ENCODE data around the gene KRTAP4-7.
"Not testable (repeated sequence)": the region's sequence is repeated elsewhere in the genome, so short reads cannot be mapped to it uniquely, and the experiment has no call there.

Gene KRTAP4-7

DNA sequence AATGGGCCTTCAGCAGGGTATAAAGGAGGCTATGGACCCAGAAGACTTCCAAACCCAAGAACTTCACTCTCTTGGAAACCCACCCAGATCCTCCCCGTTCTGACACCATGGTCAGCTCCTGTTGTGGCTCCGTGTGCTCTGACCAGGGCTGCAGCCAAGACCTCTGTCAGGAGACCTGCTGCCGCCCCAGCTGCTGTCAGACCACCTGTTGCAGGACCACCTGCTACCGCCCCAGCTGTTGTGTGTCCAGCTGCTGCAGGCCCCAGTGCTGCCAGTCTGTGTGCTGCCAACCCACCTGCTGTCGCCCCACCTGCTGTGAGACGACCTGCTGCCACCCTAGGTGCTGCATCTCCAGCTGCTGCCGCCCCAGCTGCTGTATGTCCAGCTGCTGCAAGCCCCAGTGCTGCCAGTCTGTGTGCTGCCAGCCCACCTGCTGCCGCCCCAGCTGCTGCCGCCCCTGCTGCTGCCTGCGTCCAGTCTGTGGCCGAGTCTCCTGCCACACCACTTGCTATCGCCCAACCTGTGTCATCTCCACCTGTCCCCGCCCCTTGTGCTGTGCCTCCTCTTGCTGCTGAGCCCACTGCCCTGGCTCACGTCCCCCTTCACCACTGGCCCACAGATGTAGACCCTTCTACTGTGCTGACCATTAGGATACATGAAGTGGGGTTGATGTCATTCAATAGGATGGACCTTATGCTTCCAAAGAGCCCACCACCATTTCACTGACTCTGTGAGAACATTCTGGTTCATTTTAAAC lies at the start of gene KRTAP4-7:
Gene KRTAP4-7, plus strand, starts transcription at position 51 of the 757 bp plus-strand sequence. Its CDS starts 57 bp downstream, at position 108.
- not testable (repeated sequence) for DNase-seq (ENCODE audit: low read depth in 2 of 2)

GRCh38 chr17:41034346-41034935 lies 49.5 kb upstream of the KRTAP4-7 start, which contains the start of gene KRTAP1-3:
TSS of gene KRTAP1-3 (minus strand) at chr17:41034874. CDS start at chr17:41034821, 53 bp downstream.
- not testable (repeated sequence) for DNase-seq (ENCODE audit: low read depth in 2 of 2)

DNA sequence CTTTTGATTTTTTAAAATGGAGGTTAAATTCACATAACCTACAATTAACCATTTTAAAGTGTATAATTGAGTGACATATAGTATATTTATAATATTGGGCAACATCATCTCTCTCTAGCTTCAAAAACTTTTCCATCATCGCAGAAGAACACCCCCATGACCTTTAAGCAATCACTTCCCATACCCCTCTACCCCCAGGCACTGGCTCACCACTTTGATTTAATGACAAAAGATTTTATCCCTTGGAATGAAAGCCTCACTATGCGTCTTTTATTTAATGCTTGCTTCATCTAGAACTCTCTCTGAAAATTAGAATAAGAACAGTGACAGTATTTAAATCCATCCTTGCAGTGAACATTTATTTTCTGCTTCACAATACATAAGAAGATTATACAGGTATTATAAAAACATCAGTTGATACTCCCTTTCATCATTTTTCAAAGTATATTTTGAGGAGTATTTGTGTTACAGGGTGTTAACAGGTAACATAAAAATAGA lies 46.0 kb upstream of the KRTAP4-7 start:
- DNase-seq (ENCODE audit: low read depth in 2 of 2): no peak

DNA sequence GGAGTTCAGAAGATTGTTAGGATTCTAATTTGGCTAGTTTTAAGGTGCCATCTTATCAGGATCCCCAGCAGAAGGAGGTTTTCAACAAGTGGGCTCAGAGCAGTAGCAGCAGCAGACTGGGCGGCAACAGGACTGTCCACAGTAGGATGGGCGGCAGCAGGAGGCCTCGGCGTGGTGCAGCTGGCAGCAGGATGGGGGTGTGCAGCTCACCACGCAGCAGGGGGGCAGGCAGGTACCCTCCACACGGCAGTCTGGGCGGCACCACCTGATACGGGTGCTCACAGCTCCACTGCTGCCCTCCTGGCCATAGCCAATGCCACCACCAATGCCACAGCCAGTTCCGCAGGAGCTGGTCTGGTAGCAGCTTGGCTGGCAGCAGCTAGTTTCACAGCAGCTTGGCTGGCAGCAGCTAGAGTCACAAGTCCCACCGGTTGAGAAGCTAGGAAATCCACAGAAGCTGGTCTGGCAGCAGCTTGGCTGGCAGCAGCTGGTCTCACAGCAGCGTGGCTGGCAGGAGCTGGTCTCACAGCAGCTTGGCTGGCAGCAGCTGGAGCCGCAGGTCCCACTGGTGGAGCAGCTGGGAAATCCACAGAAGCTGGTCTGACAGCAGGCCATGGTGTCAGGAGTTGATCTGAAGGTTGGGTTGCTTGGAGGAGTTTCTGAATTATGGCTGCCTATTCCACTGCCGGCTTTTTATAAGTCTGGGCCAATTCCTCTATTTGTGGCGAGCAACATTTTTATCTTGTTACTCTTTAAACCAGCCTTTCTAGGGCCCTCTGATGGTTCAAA lies 43.0 kb upstream of the KRTAP4-7 start, which contains the start of gene KRTAP1-1:
Gene KRTAP1-1, minus strand, starts transcription at position 668 of the 789 bp plus-strand sequence. Its CDS starts 53 bp downstream, at position 615.
- not testable (repeated sequence) for DNase-seq (ENCODE audit: low read depth in 2 of 2)

DNA sequence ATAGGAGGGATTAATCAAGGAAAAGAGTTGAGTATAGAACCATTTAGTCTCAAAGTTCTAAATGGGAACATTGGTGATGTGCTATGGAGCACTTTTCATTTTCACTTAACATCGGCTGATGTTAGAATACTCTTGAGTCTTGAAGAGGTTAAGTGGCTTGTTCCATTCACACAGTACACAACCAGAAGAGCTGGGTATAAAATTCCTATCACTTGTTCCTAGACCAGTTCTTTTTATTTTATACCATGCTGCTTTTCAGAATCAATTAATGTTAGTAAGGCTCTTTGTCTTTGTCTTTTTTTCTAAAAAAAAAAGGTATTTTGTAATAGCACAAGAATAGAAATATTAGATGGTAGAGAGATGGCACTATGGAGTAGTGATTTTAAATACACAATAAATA lies 41.0 kb upstream of the KRTAP4-7 start:
- no peak for DNase-seq (ENCODE audit: low read depth in 2 of 2)

GRCh38 chr17:41046735-41047465 lies 37.0 kb upstream of the KRTAP4-7 start, which contains the start of gene KRTAP2-1:
TSS of gene KRTAP2-1 (minus strand) at chr17:41047316. CDS start at chr17:41047267, 49 bp downstream.
- DNase-seq (ENCODE audit: low read depth in 2 of 2): not testable (repeated sequence)

DNA sequence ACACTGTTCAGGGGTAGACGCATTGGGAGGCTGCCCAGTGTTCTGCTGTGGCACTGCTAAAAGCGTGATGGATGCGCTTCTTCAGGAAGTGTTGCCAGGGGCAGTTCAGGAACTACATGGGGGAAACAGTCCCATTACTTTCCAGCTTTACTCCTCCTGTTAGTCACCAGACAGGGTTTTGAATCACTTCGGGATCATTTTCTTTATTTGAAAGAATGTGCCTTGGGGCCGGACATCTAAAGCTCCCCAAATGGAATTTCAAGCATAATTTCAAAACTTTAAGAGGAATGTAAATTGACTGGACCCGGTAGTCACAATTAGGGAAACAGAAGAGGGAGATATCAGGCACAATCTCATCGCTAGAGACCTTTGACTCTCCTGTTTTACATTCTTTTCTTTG lies 35.5 kb upstream of the KRTAP4-7 start:
- no peak for DNase-seq (ENCODE audit: low read depth in 2 of 2)

DNA sequence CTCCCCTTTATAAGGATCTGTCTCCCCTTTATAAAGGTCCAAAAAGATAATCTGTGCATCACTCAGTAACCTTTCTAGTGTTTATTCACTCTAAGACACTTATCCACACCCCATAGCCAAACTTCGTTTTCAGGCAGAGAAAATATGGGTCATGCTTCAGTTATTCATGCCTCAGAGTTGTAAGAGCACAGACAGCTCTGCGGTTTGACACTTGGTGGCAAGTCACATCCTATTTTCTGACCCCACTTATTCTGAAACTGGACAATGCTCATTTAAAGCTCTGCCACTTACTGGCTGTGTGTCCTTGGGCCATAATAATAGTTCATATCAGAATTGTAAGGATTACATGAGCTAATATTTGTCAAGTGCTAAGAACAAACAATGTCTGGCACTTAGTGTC lies 34.8 kb upstream of the KRTAP4-7 start:
- no peak for DNase-seq (ENCODE audit: low read depth in 2 of 2)

GRCh38 chr17:41052566-41052965 lies 31.4 kb upstream of the KRTAP4-7 start:
- DNase-seq (ENCODE audit: low read depth in 2 of 2): no peak

DNA sequence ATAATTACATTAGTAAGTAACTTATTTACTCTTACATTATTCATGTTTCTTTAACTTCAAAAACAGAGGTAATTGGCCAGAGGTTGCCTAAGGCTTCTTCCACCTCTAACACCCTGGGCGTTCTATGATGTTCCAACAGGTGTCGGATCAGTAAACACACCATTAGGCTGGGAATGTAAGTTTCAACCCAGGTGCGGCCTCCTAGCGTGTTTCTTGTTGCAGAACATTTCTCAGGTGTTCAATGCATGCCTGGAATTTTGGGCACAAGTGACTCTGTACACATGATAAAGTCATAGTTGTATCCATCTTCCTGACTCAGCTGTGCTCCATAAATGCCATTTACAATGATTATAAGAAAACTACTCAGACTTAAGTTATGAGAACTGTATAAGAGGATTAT lies 29.9 kb upstream of the KRTAP4-7 start:
- DNase-seq (ENCODE audit: low read depth in 2 of 2): no peak

DNA sequence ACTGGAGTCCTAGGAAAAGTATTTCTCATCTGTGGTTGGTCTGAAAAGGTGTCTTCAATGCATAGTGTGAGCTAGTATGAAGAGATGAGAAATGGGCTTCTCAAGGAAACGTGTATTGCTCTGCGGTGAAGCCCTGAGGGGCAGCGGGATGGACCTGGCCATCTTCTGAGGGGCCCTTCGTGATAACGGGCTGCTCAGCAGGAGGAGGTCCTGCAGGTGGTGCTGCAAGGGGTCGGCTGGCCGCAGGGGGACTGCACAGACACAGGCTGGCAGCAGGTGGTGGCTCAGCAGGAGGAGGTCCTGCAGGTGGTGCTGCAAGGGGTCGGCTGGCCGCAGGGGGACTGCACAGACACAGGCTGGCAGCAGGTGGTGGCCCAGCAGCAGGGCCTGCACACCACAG lies 29.4 kb upstream of the KRTAP4-7 start:
- not testable (repeated sequence) for DNase-seq (ENCODE audit: low read depth in 2 of 2)

- not testable (repeated sequence) for DNase-seq (ENCODE audit: low read depth in 2 of 2)
Observed at GRCh38 chr17:41055130-41055529, 28.8 kb upstream of the KRTAP4-7 start, which contains the start of gene KRTAP2-2. TSS of gene KRTAP2-2 (minus strand) at chr17:41055230. CDS start at chr17:41055211, 19 bp downstream.

GRCh38 chr17:41057547-41057946 lies 26.4 kb upstream of the KRTAP4-7 start:
- no peak for DNase-seq (ENCODE audit: low read depth in 2 of 2)

GRCh38 chr17:41058741-41059140 lies 25.2 kb upstream of the KRTAP4-7 start:
- no peak for DNase-seq (ENCODE audit: low read depth in 2 of 2)

- DNase-seq (ENCODE audit: low read depth in 2 of 2): not testable (repeated sequence)
Observed at GRCh38 chr17:41059276-41060051, 24.5 kb upstream of the KRTAP4-7 start.

DNA sequence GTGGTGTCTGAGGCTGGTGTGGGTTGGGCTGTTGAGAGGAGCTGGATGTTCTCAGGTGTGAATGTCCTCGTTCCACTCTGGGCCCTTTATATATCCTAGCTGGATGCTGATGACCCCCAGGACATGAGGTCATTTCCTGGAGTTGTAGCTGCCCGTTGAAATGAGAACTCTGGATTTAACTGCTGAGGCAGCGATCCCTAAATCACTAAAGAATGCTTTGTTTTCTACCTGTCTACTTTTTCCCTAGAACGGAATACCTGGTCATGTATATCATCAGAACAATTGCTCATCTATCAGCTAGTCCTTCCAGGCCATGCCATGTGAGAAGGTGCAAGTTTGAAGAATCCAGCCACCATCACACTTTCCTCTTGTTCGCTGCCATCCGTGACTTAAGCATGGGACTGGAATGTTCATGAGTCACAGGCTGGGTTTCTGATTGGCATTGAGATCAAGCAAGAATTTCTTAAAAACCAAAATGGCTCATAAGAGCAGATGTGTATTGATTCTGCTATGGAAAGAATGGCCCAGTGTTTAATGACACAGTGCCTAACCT lies 23.8 kb upstream of the KRTAP4-7 start, which contains the start of gene KRTAP2-3:
Gene KRTAP2-3, minus strand, starts transcription at position 63 of the 553 bp plus-strand sequence. CDS start 64 bp downstream, outside the sequence.
- no peak for DNase-seq (ENCODE audit: low read depth in 2 of 2)

- no peak for DNase-seq (ENCODE audit: low read depth in 2 of 2)
Observed at GRCh38 chr17:41061964-41062363, 22.0 kb upstream of the KRTAP4-7 start.

GRCh38 chr17:41063449-41063848 lies 20.5 kb upstream of the KRTAP4-7 start:
- DNase-seq (ENCODE audit: low read depth in 2 of 2): no peak

DNA sequence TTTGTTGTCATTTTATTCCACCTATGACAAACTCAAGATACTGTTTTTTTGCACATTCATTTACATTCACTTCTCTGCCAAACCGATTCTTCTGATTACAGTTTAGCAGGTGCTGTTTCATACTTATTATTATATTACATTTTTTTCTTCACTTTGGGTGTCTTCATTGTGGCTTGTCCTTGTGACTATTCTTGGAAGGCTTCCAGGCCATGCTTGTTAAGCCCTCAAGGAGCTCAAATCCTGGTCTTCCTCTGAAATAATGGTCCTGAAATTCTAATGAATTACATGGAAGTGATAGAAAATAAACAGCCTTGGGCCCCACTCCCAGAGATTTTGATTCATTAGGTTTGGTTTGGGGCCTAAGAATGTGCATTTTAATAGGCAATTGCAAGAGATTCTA lies 19.6 kb upstream of the KRTAP4-7 start:
- DNase-seq (ENCODE audit: low read depth in 2 of 2): no peak

Measured in stimulated activated CD8-positive, alpha-beta memory T cell treated with anti-CD3 and anti-CD28 coated beads, Interleukin-15, amount 100 ng/mL, for 48 hours (primary cell).